Measurements from ENCODE around the gene NSMCE1. TPM values are rescaled to one million over a fixed set of nuclear protein-coding genes. Genes with fewer than 3 reads are reported as not detected.

NSMCE1 gene
- total and polyA plus RNA-seq, 2 donors (not counting 1 experiment from before 2014, with no cell fraction given): 29.0 to 61.9 TPM

DNA sequence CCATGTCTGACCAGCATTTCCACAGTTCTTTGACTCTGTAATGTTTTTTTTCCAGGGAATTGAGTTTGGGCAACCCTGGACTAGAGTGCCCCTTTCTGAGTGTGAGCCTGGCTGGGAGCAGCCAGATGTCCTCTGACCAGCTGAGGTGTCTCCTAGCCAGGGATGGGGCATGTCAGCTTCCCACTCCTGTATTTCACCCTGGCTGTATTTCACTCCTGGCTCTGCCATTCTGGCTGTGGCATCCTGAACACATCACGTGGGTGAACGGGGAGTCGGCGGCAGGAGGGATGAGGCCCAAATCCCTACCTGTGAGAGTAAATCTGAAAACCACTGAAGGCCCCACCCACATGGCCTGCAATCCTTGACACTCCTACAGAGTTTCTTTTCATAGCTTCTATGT lies 34.0 kb downstream of the NSMCE1 start:
- H3K27me3 Mint-ChIP-seq: no peaks in the 10 kb centered on the region
- no peak for DNase-seq
- ATAC-seq (ENCODE audit: low read depth): no peak
- CTCF ChIA-PET: interaction anchor here (0.6 to 10.0 kb wide), 48 partner anchors 9 to 225 kb away, joined by 3 to 172 read pairs (median 8); partner anchors contain the start of genes IL21R and KDM8
- Histone ChIP-seq H3K9ac (ENCODE audit: low read length) (peak overlapping the region; percentile 21), H3K4me1 (ENCODE audit: control insufficient read depth in 2 of 2, insufficient read depth in 2 of 2, low read length in 2 of 2) (peaks cover 90 to 100% of the 10 kb centered on the region in 2 donors), H2AFZ (ENCODE audit: insufficient read depth, low read depth, low read length, poor library complexity, severe bottlenecking) (no peak overlapping the region), H3K4me2 (replicated peaks; ENCODE audit: low read depth, low read length, poor library complexity, severe bottlenecking) (peak overlapping the region; percentile 75), H4K20me1 (ENCODE audit: control insufficient read depth, insufficient read depth, low read length, poor library complexity, severe bottlenecking) (no peaks in the 10 kb centered on the region), H3K9me3 (ENCODE audit: control extremely low read depth in 1 of 3, control insufficient read depth in 2 of 3, insufficient read depth in 1 of 3, low read length in 2 of 3) (no peaks in the 10 kb centered on the region), H3K27me3 (replicated peaks in 1 of 4; ENCODE audit: control extremely low read depth in 1 of 4, control insufficient read depth in 3 of 4, insufficient read depth in 4 of 4, low read length in 3 of 4) (no peaks in the 10 kb centered on the region), H3K36me3 (replicated peaks in 1 of 2; ENCODE audit: control extremely low read depth in 1 of 2, control insufficient read depth in 1 of 2, extremely low read depth in 1 of 2, insufficient read depth in 2 of 2, low read length in 1 of 2) (peaks cover 0 to 8% of the 10 kb centered on the region in 2 experiments), H3K79me2 (ENCODE audit: control insufficient read depth, insufficient read depth, low read length) (peaks cover 28% of the 10 kb centered on the region), H3K4me3 (ENCODE audit: control extremely low read depth in 1 of 5, extremely low read depth in 1 of 5, insufficient read depth in 1 of 5, low read depth in 2 of 5, low read length in 4 of 5) (no peak overlapping the region), H3K27ac (ENCODE audit: low read length in 2 of 2) (peak overlapping the region in 1 of 2 donors; percentile 91)
- peaks cover 86% of the 10 kb centered on the region for H3K4me1 Mint-ChIP-seq
- intact Hi-C loops (cut with micrococcal nuclease): loop anchor here (1.0 to 5.0 kb wide), 5 partner anchors 52 to 223 kb away; partner anchors contain the start of gene IL21R
- POLR2A ChIA-PET: interaction anchor here (0.7 to 2.1 kb wide), 14 partner anchors 20 to 167 kb away, joined by 3 to 16 read pairs (median 4); partner anchors contain the start of genes IL21R, KDM8 and NSMCE1
- WGBS (ENCODE audit: insufficient coverage): 23% methylated on average over 4 of the region's 4 CpGs
- H3K27ac Mint-ChIP-seq: peak overlapping the region; percentile 96
- no peak for TF ChIP-seq EZH2 (IDR thresholded peaks at IDR 0.05; ENCODE audit: borderline replicate concordance, insufficient read depth, low read depth, low read length, poor library complexity, severe bottlenecking)
- TF ChIP-seq, protein P1, sequence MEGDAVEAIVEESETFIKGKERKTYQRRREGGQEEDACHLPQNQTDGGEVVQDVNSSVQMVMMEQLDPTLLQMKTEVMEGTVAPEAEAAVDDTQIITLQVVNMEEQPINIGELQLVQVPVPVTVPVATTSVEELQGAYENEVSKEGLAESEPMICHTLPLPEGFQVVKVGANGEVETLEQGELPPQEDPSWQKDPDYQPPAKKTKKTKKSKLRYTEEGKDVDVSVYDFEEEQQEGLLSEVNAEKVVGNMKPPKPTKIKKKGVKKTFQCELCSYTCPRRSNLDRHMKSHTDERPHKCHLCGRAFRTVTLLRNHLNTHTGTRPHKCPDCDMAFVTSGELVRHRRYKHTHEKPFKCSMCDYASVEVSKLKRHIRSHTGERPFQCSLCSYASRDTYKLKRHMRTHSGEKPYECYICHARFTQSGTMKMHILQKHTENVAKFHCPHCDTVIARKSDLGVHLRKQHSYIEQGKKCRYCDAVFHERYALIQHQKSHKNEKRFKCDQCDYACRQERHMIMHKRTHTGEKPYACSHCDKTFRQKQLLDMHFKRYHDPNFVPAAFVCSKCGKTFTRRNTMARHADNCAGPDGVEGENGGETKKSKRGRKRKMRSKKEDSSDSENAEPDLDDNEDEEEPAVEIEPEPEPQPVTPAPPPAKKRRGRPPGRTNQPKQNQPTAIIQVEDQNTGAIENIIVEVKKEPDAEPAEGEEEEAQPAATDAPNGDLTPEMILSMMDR (IDR thresholded peaks at IDR 0.05): no peak
- H3K4me3 Mint-ChIP-seq: no peak overlapping the region
- no peaks in the 10 kb centered on the region for H3K9me3 Mint-ChIP-seq (ENCODE audit: insufficient read depth)

DNA sequence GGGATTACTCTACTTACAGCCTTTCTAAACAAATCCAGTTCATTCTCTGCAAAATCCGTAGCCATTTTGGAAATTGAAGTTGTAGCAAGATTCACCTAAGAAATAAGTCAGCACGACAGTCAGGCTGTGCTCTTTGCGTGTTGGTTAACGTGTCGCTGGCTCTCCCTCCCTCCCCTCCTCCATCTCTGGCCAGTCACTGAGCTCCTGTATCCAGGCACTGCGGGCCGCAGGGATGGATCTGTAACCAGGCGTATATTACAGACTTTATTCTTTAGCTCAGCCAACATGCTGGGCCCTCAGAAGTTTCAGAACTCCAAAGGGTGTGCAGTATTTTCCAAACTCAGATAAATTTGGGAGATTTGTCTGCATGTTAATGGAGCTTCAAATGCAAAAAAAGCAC lies 34.4 kb downstream of the NSMCE1 start:
- Histone ChIP-seq H3K4me1 (ENCODE audit: control insufficient read depth in 2 of 2, insufficient read depth in 2 of 2, low read length in 2 of 2) (peaks cover 94 to 100% of the 10 kb centered on the region in 2 donors), H4K20me1 (ENCODE audit: control insufficient read depth, insufficient read depth, low read length, poor library complexity, severe bottlenecking) (no peaks in the 10 kb centered on the region), H3K27me3 (replicated peaks in 1 of 4; ENCODE audit: control extremely low read depth in 1 of 4, control insufficient read depth in 3 of 4, insufficient read depth in 4 of 4, low read length in 3 of 4) (no peaks in the 10 kb centered on the region), H3K79me2 (ENCODE audit: control insufficient read depth, insufficient read depth, low read length) (peaks cover 28% of the 10 kb centered on the region), H2AFZ (ENCODE audit: insufficient read depth, low read depth, low read length, poor library complexity, severe bottlenecking) (no peak overlapping the region), H3K9me3 (ENCODE audit: control extremely low read depth in 1 of 3, control insufficient read depth in 2 of 3, insufficient read depth in 1 of 3, low read length in 2 of 3) (no peaks in the 10 kb centered on the region), H3K4me3 (ENCODE audit: control extremely low read depth in 1 of 5, extremely low read depth in 1 of 5, insufficient read depth in 1 of 5, low read depth in 2 of 5, low read length in 4 of 5) (no peak overlapping the region), H3K4me2 (replicated peaks; ENCODE audit: low read depth, low read length, poor library complexity, severe bottlenecking) (peak overlapping the region; percentile 75), H3K36me3 (replicated peaks in 1 of 2; ENCODE audit: control extremely low read depth in 1 of 2, control insufficient read depth in 1 of 2, extremely low read depth in 1 of 2, insufficient read depth in 2 of 2, low read length in 1 of 2) (peaks cover 0 to 8% of the 10 kb centered on the region in 2 experiments), H3K9ac (ENCODE audit: low read length) (no peak overlapping the region), H3K27ac (ENCODE audit: low read length in 2 of 2) (peak overlapping the region in 1 of 2 donors; percentile 91)
- Mint-ChIP-seq H3K9me3 (ENCODE audit: insufficient read depth) (no peaks in the 10 kb centered on the region), H3K27ac (peak overlapping the region; percentile 96), H3K27me3 (no peaks in the 10 kb centered on the region), H3K4me3 (peak overlapping the region; percentile 19), H3K4me1 (peaks cover 89% of the 10 kb centered on the region)
- intact Hi-C loops (cut with micrococcal nuclease): loop anchor here (5.0 kb wide), 1 partner anchor 52 kb away; no protein-coding TSS in a partner anchor
- ATAC-seq (ENCODE audit: low read depth) (no peak), DNase-seq (no peak)
- ChIA-PET CTCF (interaction anchor here (0.6 to 10.0 kb wide), 42 partner anchors 9 to 225 kb away, joined by 3 to 172 read pairs (median 9); partner anchors contain the start of genes IL21R, KDM8 and NSMCE1), POLR2A (interaction anchor here (0.5 to 2.1 kb wide), 11 partner anchors 20 to 172 kb away, joined by 3 to 16 read pairs (median 6); partner anchors contain the start of genes IL21R, KDM8 and NSMCE1)
- 100% methylated on average over 5 of the region's 8 CpGs for WGBS (ENCODE audit: insufficient coverage)
- no peak for TF ChIP-seq EZH2 (IDR thresholded peaks at IDR 0.05; ENCODE audit: borderline replicate concordance, insufficient read depth, low read depth, low read length, poor library complexity, severe bottlenecking)
- TF ChIP-seq, protein P1 (IDR thresholded peaks at IDR 0.05): no peak

All from B cell (primary cell).